ENCODE measurements around the gene NFATC4. TPM values are rescaled to one million over a fixed set of nuclear protein-coding genes. Genes with fewer than 3 reads are reported as not detected.

NFATC4 gene
- polyA plus RNA-seq, 1 donor from 2014 or later = 0.22 TPM

- H4K20me1 ChIP-seq (ENCODE audit: insufficient read depth) = no peaks in the 10 kb centered on the region
- TF ChIP-seq EP300 (conservative IDR thresholded peaks at IDR 0.05; ENCODE audit: poor library complexity, severe bottlenecking) (no peak), POLR2AphosphoS5 (IDR thresholded peaks at IDR 0.05) (no peak), EZH2 (IDR thresholded peaks at IDR 0.05; ENCODE audit: borderline replicate concordance, insufficient read depth, low read length, poor library complexity, severe bottlenecking) (no peak), MXI1 (conservative IDR thresholded peaks at IDR 0.05; ENCODE audit: poor library complexity, severe bottlenecking) (no peak), SMC3 (conservative IDR thresholded peaks at IDR 0.05; ENCODE audit: poor library complexity) (no peak), TAF1 (IDR thresholded peaks at IDR 0.05; ENCODE audit: low read depth) (no peak), RAD21 (conservative IDR thresholded peaks at IDR 0.05) (no peak)
- TF ChIP-seq, protein P1, sequence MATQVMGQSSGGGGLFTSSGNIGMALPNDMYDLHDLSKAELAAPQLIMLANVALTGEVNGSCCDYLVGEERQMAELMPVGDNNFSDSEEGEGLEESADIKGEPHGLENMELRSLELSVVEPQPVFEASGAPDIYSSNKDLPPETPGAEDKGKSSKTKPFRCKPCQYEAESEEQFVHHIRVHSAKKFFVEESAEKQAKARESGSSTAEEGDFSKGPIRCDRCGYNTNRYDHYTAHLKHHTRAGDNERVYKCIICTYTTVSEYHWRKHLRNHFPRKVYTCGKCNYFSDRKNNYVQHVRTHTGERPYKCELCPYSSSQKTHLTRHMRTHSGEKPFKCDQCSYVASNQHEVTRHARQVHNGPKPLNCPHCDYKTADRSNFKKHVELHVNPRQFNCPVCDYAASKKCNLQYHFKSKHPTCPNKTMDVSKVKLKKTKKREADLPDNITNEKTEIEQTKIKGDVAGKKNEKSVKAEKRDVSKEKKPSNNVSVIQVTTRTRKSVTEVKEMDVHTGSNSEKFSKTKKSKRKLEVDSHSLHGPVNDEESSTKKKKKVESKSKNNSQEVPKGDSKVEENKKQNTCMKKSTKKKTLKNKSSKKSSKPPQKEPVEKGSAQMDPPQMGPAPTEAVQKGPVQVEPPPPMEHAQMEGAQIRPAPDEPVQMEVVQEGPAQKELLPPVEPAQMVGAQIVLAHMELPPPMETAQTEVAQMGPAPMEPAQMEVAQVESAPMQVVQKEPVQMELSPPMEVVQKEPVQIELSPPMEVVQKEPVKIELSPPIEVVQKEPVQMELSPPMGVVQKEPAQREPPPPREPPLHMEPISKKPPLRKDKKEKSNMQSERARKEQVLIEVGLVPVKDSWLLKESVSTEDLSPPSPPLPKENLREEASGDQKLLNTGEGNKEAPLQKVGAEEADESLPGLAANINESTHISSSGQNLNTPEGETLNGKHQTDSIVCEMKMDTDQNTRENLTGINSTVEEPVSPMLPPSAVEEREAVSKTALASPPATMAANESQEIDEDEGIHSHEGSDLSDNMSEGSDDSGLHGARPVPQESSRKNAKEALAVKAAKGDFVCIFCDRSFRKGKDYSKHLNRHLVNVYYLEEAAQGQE (IDR thresholded peaks at IDR 0.05; ENCODE audit: borderline replicate concordance) = no peak
- TF ChIP-seq, protein P2, sequence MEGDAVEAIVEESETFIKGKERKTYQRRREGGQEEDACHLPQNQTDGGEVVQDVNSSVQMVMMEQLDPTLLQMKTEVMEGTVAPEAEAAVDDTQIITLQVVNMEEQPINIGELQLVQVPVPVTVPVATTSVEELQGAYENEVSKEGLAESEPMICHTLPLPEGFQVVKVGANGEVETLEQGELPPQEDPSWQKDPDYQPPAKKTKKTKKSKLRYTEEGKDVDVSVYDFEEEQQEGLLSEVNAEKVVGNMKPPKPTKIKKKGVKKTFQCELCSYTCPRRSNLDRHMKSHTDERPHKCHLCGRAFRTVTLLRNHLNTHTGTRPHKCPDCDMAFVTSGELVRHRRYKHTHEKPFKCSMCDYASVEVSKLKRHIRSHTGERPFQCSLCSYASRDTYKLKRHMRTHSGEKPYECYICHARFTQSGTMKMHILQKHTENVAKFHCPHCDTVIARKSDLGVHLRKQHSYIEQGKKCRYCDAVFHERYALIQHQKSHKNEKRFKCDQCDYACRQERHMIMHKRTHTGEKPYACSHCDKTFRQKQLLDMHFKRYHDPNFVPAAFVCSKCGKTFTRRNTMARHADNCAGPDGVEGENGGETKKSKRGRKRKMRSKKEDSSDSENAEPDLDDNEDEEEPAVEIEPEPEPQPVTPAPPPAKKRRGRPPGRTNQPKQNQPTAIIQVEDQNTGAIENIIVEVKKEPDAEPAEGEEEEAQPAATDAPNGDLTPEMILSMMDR (IDR thresholded peaks at IDR 0.05; ENCODE audit: poor library complexity, severe bottlenecking) = no peak
- H3F3A ChIP-seq (ENCODE audit: insufficient read depth, low read length, poor library complexity, severe bottlenecking) = no peaks in the 10 kb centered on the region
- H3K36me3 ChIP-seq (ENCODE audit: insufficient read depth, low read length) = no peaks in the 10 kb centered on the region
- H3K4me2 ChIP-seq (ENCODE audit: low read length) = no peak overlapping the region
- H3K4me3 ChIP-seq (ENCODE audit: low read length) = no peak overlapping the region
- no peaks in the 10 kb centered on the region for H3K9me2 ChIP-seq (ENCODE audit: insufficient read depth, low read length)
- no peak overlapping the region for H3K9ac ChIP-seq (ENCODE audit: low read length)
- H3K27me3 ChIP-seq (ENCODE audit: insufficient read depth, low read depth, low read length) = peaks cover 44% of the 10 kb centered on the region
- no peaks in the 10 kb centered on the region for H3K79me2 ChIP-seq (replicated peaks; ENCODE audit: insufficient read depth, low read length)
- no peaks in the 10 kb centered on the region for H3K9me3 ChIP-seq (ENCODE audit: low read length)
- H2AFZ ChIP-seq (ENCODE audit: low read depth, low read length) = no peak overlapping the region
- H3K27ac ChIP-seq (ENCODE audit: low read length) = no peak overlapping the region
These were observed 38.2 kb upstream of the NFATC4 start for GRCh38 chr14:24329736-24330135.

- TF ChIP-seq MXI1 (conservative IDR thresholded peaks at IDR 0.05; ENCODE audit: poor library complexity, severe bottlenecking) (no peak), EP300 (conservative IDR thresholded peaks at IDR 0.05; ENCODE audit: poor library complexity, severe bottlenecking) (no peak), RAD21 (conservative IDR thresholded peaks at IDR 0.05) (no peak), EZH2 (IDR thresholded peaks at IDR 0.05; ENCODE audit: borderline replicate concordance, insufficient read depth, low read length, poor library complexity, severe bottlenecking) (no peak)
- Histone ChIP-seq H3K36me3 (ENCODE audit: insufficient read depth, low read length) (no peaks in the 10 kb centered on the region), H3K9me3 (ENCODE audit: low read length) (no peaks in the 10 kb centered on the region), H4K20me1 (ENCODE audit: insufficient read depth) (no peaks in the 10 kb centered on the region), H3K4me3 (ENCODE audit: low read length) (no peak overlapping the region), H3K4me2 (ENCODE audit: low read length) (no peak overlapping the region), H3K27me3 (ENCODE audit: insufficient read depth, low read depth, low read length) (peaks cover 58% of the 10 kb centered on the region), H3K9ac (ENCODE audit: low read length) (no peak overlapping the region), H3K79me2 (replicated peaks; ENCODE audit: insufficient read depth, low read length) (no peaks in the 10 kb centered on the region), H3K9me2 (ENCODE audit: insufficient read depth, low read length) (no peaks in the 10 kb centered on the region), H3F3A (ENCODE audit: insufficient read depth, low read length, poor library complexity, severe bottlenecking) (no peaks in the 10 kb centered on the region), H2AFZ (ENCODE audit: low read depth, low read length) (no peak overlapping the region), H3K27ac (ENCODE audit: low read length) (no peak overlapping the region)
These were observed 36.9 kb upstream of the NFATC4 start for GRCh38 chr14:24330973-24331674.

All from neural cell (in vitro differentiated cells).